Neural cell (in vitro differentiated cells): ENCODE results near the gene LETM1. TPM values are rescaled to one million over a fixed set of nuclear protein-coding genes. Genes with fewer than 3 reads are reported as not detected.

Source experiments
- H2AFZ ChIP-seq: fragments of 200-600, 300-800 bp; sonication (generic), shearing (Covaris generic); 2 replicates; pipeline ENCODE4 v1.6.0; 2014; ENCODE audit warnings: low read depth, mild to moderate bottlenecking, antibody characterized with exemption, low read length, moderate library complexity
- H3F3A ChIP-seq: fragments of 200-600 bp; shearing (Covaris generic); 2 replicates; pipeline ENCODE4 v1.6.1; 2016; ENCODE audit warnings: mild to moderate bottlenecking, moderate library complexity, mixed read lengths, antibody characterized with exemption, low read length; ENCODE audit not compliant: insufficient read depth, poor library complexity, severe bottlenecking
- H3K27ac ChIP-seq: fragments of 200-600, 300-800 bp; sonication (generic), shearing (Covaris generic); 2 replicates; pipeline ENCODE4 v1.5.1; 2014; ENCODE audit warnings: mild to moderate bottlenecking, low read length, moderate library complexity
- H3K27me3 ChIP-seq: fragments of 300-800, 200-600 bp; sonication (generic), shearing (Covaris generic); 2 replicates; pipeline ENCODE4 v1.6.0; 2014; ENCODE audit warnings: mild to moderate bottlenecking, low read depth, low read length, moderate library complexity; ENCODE audit not compliant: insufficient read depth
- H3K36me3 ChIP-seq: fragments of 300-800, 200-600 bp; sonication (generic), shearing (Covaris generic); 2 replicates; pipeline ENCODE4 v1.5.1; 2014; ENCODE audit warnings: mild to moderate bottlenecking, antibody characterized with exemption, low read length, moderate library complexity; ENCODE audit not compliant: insufficient read depth
- H3K4me2 ChIP-seq: fragments of 300-800, 200-600 bp; sonication (generic), shearing (Covaris generic); 2 replicates; pipeline ENCODE4 v1.6.0; 2014; ENCODE audit warnings: mild to moderate bottlenecking, low read length
- H3K4me3 ChIP-seq: fragments of 300-800, 200-600 bp; sonication (generic), shearing (Covaris generic); 2 replicates; pipeline ENCODE4 v1.5.1; 2014; ENCODE audit warnings: mild to moderate bottlenecking, low read length, moderate library complexity
- H3K79me2 ChIP-seq: fragments of 200-600 bp; shearing (Covaris generic); replicated peaks from 2 replicates; pipeline ENCODE4 v1.6.0; 2014; ENCODE audit warnings: mild to moderate bottlenecking, low read length, moderate library complexity; ENCODE audit not compliant: insufficient read depth
- H3K9ac ChIP-seq: fragments of 300-800, 200-600 bp; sonication (generic), shearing (Covaris generic); 2 replicates; pipeline ENCODE4 v1.6.1; 2016; ENCODE audit warnings: mild to moderate bottlenecking, low read length, mixed read lengths
- H3K9me2 ChIP-seq: fragments of 200-600 bp; shearing (Covaris generic); 2 replicates; pipeline ENCODE4 v1.6.1; 2016; ENCODE audit warnings: mild to moderate bottlenecking, low read length, mixed read lengths; ENCODE audit not compliant: insufficient read depth
- H3K9me3 ChIP-seq: fragments of 200-600, 300-800 bp; sonication (generic), shearing (Covaris generic); 2 replicates; pipeline ENCODE4 v1.6.1; 2016; ENCODE audit warnings: mild to moderate bottlenecking, mixed run types, low read length, moderate library complexity, mixed read lengths
- H4K20me1 ChIP-seq: fragments of 200-600 bp; shearing (Covaris generic); 2 replicates; pipeline ENCODE4 v1.6.1; 2016; ENCODE audit warnings: mild to moderate bottlenecking, mixed run types; ENCODE audit not compliant: insufficient read depth
- CTCF ChIP-seq: fragments of 450-650 bp; IDR thresholded peaks from 2 replicates; pipeline ENCODE4 v1.5.1; 2014; ENCODE audit warnings: antibody characterized with exemption, mild to moderate bottlenecking, moderate library complexity; ENCODE audit not compliant: poor library complexity, severe bottlenecking
- EP300 ChIP-seq: fragments of 450-650 bp; conservative IDR thresholded peaks from 2 replicates; pipeline ENCODE4 v1.6.1; 2014; ENCODE audit warnings: antibody characterized with exemption, mild to moderate bottlenecking, moderate library complexity; ENCODE audit not compliant: poor library complexity, severe bottlenecking
- EZH2 ChIP-seq: fragments of 200-600, 300-800 bp; shearing (Covaris generic), sonication (generic); IDR thresholded peaks from 2 replicates; pipeline ENCODE4 v1.6.1; 2014; ENCODE audit warnings: antibody characterized with exemption, low read length, borderline replicate concordance, mild to moderate bottlenecking; ENCODE audit not compliant: insufficient read depth, poor library complexity, severe bottlenecking
- MXI1 ChIP-seq: fragments of 450-650 bp; conservative IDR thresholded peaks from 2 replicates; pipeline ENCODE4 v1.6.1; 2014; ENCODE audit warnings: antibody characterized with exemption, mild to moderate bottlenecking; ENCODE audit not compliant: poor library complexity, severe bottlenecking
- POLR2AphosphoS5 ChIP-seq: IDR thresholded peaks from 2 replicates; pipeline ENCODE4 v1.6.1; 2012
- RAD21 ChIP-seq: fragments of 450-650 bp; conservative IDR thresholded peaks from 2 replicates; pipeline ENCODE4 v1.6.1; 2014; ENCODE audit warnings: antibody characterized with exemption, mild to moderate bottlenecking, moderate library complexity
- REST ChIP-seq: IDR thresholded peaks from 2 replicates; pipeline ENCODE4 v1.6.1; 2012; ENCODE audit warnings: borderline replicate concordance
- SMC3 ChIP-seq: fragments of 450-650 bp; conservative IDR thresholded peaks from 2 replicates; pipeline ENCODE4 v1.6.1; 2014; ENCODE audit warnings: antibody characterized with exemption, mild to moderate bottlenecking, moderate library complexity; ENCODE audit not compliant: poor library complexity
- TAF1 ChIP-seq: IDR thresholded peaks from 2 replicates; pipeline ENCODE4 v1.6.1; 2012; ENCODE audit warnings: low read depth
- polyA plus RNA-seq: library from polyadenylated mRNA; depleted of rRNA; stranded (reverse); fragments of >200 nt; gene quantifications from 2 replicates; pipeline ENCODE4 v1.2.3, GENCODE V29; 2014

The LETM1 gene
- polyA plus RNA-seq, 1 donor from 2014 or later = 38.9 TPM

GRCh38 chr4:1772853-1773538 is 83.0 kb downstream of the LETM1 start:
- Histone ChIP-seq H3K27me3 (peaks cover 9% of the 10 kb centered on the region), H3K4me3 (no peak overlapping the region), H3K27ac (no peak overlapping the region), H3K4me2 (no peak overlapping the region), H4K20me1 (no peaks in the 10 kb centered on the region), H3K36me3 (no peaks in the 10 kb centered on the region), H3K9me3 (no peaks in the 10 kb centered on the region), H3F3A (no peaks in the 10 kb centered on the region), H3K79me2 (no peaks in the 10 kb centered on the region), H3K9me2 (no peaks in the 10 kb centered on the region), H3K9ac (no peak overlapping the region), H2AFZ (no peak overlapping the region)
- TF ChIP-seq SMC3 (no peak), RAD21 (no peak), CTCF (no peak), REST (no peak), MXI1 (no peak), EP300 (no peak), EZH2 (no peak), TAF1 (no peak), POLR2AphosphoS5 (no peak)

GRCh38 chr4:1771555-1772305 is 84.2 kb downstream of the LETM1 start:
- Histone ChIP-seq H3K9ac (no peak overlapping the region), H4K20me1 (no peaks in the 10 kb centered on the region), H3K9me2 (no peaks in the 10 kb centered on the region), H3K79me2 (no peaks in the 10 kb centered on the region), H3K4me3 (no peak overlapping the region), H3K27ac (no peak overlapping the region), H3K36me3 (no peaks in the 10 kb centered on the region), H2AFZ (no peak overlapping the region), H3K4me2 (no peak overlapping the region), H3K9me3 (no peaks in the 10 kb centered on the region), H3K27me3 (peaks cover 12% of the 10 kb centered on the region), H3F3A (no peaks in the 10 kb centered on the region)
- no peak for TF ChIP-seq CTCF
